Measurements from ENCODE around the gene HEG1.
A peak's percentile ranks its signal among the peaks of the same experiment; 100 is the strongest.

Gene HEG1

DNA sequence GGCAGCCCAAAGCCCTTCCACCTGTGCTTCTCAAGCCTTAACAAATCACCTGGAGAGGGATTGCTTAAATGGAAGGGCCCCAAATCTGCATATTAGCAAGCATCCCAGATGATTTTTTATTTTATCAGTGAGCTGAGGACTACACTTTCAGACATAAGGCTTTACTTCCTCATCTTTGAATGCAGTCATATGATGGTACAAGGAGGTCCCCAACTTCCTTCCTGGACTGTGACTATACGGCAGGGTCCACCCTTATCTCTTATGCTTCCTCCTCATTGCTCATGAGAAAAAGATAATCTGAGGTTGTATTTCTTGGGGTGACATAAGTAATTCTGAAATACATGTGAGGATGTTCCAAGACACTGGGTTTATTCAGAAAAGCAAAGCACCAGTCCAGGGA is 13.7 kb upstream of the HEG1 start:
- DNase-seq (ENCODE audit: low spot score) = peak; percentile 40

DNA sequence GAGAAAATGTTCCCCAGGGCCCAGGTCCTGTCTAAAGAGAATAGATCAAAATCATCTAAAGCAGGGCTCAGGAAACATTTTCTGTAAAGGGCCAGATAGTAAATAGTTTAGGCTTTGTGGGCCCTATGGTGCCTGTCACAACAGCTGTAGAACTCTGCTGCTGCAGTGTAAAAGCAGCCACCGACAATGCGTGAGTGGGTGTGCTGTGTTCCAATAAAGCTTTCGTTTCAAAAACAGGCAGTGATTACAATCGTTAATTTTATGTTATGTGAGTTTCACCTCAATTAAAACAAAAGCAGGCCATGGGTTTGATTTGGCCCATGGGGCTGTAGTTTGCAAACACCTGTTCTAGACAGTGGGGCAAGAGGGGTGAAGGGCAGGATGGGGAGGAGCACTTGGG is 12.5 kb upstream of the HEG1 start:
- no peak for DNase-seq (ENCODE audit: low spot score)

DNA sequence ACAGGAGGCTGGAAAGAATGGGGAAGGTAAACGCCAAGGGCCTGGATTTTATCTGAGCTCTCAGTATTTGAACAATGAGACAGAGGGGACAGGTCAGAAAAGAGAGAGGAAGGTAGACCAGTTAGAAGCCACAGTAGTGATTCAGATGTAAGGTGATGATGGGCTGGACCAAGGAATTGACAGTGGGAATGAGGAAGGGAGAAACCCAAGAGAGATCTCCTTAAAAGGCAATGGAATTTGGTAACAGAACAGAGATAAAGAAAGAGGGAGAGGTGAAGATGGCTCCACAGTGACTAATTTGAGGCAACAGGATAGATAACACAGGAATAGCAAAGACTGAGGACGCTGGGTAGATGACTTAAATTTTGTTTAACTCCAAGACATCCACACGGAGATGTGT is 11.4 kb upstream of the HEG1 start:
- no peak for DNase-seq (ENCODE audit: low spot score)

DNA sequence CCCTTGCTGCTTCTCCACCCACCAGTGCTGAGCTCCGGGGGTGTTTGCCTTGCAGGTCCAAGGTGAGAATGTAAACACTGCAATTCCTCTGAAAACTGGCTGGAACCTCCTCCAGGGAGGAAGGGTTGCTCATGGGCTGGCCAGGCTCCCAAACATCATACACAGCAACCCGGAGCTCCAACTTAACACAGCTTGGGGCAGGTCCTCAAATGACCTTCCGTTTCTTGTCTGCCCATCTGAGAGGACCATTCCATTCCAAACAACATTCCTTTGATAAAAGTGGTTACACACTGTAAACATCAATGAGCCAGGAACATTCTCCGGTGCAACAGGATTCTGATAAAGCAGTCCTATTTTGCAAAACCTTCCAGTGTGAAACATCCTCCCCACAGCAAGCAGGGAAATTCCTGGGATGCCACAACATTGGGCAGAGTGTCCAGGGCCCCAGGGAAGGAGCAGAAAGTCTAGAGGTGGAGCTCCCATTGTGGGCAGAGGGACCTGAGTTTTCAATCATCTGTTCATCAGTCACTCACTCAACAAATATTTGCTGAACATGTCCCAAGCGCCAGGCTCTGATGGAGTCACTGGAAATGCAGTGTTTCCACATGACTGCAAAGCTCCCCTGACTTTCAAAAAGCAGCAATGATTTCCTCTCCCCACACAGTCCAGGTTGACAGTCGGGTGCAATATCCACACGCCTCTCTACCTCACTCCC is 7.3 kb upstream of the HEG1 start:
- DNase-seq (ENCODE audit: low spot score) = no peak

DNA sequence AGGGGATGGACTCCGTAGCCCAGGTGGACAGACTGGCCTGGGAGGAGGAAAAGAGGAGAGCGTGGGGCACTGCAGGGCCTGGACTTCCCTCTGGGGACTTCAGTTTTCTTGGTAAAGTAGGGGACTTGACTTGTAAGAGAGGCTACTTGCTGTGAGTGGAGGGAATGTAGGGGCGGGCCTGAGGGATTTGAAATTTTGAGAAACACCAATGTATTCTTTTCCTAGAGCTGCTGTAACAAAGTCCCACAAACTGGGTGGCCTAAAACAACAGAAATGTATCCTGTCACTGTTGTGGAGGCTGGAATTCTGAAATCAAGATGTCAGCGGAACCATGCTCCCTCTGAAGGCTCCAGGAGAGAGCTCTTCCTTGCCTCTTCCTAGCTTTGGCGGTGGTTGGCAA is 5.8 kb upstream of the HEG1 start:
- DNase-seq (ENCODE audit: low spot score) = no peak

DNA sequence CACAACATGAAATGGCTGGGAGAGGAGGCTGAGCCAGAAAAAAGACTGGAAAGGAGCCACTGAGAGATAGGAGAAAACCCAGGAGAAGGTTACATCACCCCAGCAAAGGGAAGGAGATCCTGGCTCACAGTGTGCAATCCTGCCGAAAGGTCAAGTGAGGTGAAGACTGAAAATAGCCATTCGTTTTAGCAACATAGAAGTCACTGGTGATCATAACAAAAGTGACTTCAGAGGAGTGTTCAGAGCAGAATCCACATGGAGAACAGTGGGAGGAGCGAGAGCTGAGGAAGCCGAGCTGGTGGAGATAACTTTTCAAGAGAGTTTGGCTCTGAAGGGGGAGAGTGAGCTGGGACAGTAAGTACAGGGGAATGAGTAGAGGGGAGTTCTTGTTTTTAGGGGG is 5.4 kb upstream of the HEG1 start:
- no peak for DNase-seq (ENCODE audit: low spot score)

DNA sequence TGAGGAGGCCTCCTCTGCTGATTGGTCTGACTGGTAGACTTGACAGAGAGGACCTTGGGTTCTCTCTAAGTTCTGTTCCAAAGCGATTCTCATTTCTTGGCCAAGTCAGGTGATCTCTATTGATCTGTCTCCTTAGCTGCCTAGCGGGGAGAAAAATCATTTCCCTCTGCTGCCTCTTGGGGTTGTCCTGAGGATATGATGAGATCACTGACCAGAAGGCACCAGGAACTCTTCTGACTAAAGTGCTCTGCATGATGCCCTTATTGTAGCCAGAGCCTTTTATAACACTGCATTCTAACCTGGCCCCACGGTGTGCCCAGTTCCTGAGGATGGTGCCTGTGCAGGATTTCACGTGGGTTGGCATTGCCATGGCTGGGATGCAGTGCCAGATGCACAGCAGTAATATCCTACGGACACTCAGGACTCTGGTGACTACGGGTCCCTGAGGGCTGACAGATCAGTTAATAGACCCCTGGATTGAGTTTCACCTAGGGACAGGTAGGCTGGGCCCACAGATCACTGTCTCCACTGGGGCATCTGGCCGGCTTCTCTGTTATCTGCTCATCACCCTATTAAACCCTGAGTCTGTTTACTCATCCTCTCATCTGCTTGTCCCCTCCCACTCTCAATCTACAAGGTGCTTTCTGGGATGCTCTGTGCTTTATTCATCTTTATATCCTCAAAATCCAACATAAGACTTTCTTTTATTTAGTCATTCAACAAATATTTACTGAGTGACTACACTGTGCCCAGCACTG is 3.9 kb upstream of the HEG1 start:
- no peak for DNase-seq (ENCODE audit: low spot score)

DNA sequence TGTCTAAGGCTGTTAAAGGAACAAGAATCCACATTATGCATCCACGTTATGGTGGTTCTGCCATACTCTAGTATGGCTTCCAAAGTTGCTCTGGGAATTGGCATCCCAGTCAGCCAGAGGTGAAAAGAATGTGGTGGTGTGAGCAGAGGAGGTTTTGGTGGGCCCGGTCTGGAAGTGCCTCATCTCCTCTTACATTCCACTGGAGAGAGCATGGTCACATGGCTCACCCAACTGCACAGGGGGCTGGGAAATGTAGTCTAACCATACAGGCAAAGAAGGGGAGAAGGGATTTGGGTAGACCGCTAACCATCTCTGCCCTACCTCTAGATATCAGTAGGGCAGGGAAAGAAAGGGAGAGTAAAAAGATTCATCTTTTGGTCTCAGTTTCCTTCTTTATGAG is 3.2 kb upstream of the HEG1 start:
- DNase-seq (ENCODE audit: low spot score) = no peak

DNA sequence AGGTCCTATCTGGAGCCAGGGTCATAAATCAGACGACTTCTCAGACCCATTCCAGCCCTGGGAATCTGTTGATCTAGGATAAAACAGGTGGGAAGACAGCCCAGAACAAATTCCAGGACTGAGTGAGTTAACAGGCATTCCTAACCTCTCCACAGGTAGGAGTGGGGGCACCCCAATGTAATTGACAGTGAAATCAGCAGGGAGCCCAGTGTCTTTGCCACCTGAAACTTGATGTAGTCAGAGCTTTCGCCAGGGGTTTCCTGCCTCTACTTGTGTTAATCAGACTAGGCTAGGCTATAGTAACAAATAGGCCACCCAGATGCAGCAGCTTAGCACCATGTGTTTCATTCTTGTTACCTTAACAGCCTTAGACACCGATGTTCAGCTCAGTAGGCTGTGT is 2.7 kb upstream of the HEG1 start:
- DNase-seq (ENCODE audit: low spot score) = no peak

DNA sequence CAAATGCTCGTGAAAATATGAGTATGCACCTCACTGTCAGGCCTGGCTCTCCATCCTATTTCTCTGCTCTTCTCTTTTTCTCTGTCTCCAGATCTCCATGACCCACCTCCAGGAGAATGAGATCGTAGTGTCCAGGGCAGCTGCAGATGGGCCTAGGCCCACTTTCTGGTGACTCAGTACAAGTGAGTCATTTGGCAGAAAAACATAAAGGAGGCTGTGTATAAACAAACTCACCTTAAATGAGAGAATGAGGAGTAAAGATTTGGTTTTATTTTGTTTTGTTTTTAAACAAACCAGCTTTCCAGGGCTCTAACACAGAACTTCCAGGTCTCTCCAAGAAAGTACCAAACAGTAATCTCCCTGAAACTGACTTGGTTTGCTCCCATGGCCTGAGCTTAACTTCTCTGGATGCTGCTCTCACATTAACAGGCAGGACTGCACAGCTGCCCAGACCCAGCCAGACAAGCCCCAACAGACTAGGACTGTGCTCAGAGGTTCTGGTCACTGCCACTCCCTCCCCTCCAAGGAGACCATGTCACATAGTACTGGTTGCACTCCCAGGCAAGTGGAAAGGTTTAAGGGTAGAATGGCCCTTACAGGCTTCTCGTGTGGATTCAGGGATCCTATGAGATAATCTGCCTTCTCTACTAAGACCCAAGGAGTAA is 1.5 kb upstream of the HEG1 start:
- no peak for DNase-seq (ENCODE audit: low spot score)

DNA sequence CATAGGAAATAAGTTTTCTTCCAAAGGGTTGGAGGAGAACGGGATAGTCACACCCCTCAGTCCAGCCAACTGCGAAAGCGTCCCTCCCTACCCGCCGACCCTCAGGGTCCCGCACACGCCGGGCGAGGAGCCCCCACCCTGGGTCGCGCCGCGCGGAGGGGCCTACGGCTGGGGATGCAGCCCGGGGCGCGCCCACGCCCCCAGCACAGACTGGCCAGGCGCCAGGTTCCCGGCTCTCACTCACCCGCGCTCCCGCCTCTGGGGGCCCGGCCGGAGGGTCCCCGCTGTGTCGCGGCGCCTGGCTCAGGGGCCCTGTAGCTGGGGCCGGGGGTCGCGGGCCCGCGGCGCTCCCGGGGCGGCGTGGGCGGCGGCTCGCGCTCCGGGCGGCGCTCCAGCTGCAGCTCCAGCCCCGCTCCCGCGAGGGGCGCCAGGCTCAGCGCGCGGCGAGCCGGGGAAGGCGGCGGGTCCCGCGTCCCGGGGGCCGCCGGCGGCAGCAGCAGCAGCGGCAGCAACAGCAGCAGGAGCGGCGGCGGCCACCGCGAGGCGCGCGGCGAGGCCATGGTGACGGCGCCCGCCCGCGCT is 375 bp downstream of the HEG1 start:
- peak; percentile 69 for DNase-seq (ENCODE audit: low spot score)

DNA sequence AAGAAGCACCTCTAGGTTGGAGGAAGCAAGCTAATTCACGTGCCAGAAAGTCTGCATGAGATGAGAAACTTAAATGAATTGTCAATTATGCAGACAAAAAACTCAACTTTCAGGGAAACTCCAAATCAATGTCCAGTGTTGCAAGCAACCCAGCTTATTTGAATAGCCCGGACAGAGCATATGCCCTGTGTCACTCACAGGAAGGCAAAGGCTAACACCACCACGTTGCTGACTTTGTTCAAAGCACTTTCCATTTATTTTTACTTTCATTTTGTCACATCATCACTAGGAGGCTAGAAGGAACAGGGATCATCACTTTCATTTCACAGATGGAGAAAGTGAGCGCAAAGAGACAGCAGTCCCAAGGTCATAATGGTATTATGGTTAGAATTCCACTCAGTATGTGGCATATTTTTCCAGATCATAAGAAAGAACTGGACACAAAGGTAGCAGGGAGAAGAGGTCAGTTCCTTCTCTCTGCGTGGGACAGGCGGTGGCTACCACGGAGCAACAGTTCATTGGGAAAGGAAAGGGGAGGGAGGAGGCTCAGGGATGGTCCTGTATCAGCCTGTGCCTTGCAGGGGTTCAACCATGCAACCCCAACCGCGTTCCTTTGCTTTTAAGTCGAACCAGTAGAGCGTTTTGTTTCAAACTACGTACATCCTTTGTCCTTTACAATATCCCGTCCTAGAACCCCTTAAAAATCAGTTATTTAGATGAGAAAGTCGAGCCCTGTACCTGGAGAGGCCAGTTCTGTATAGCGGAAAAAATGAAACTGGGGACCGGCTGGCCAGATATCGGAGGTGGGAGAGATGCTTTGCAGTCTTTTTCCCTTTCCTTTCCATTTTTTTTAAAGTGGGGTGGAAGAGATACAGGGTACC is 1.1 kb downstream of the HEG1 start:
- DNase-seq (ENCODE audit: low spot score) = peak; percentile 65

DNA sequence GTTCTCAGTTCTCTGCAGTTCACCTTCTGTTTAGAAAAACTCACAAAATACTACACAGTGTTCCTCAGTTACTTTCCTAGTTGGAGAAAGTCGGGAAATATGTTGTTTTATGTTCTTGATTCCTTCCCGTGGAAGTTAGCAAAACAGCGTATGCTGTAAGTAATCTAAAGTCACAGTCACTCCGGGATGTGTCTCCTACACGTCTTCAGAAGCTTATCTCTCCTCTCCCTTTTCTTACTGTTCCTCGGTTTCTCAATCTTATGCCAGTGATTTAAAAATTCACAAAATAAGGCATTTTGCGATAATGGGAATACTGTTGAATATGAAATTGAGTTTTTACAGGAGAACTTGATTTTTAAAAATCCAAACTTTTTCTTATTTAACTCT is 1.7 kb downstream of the HEG1 start:
- DNase-seq (ENCODE audit: low spot score) = no peak

DNA sequence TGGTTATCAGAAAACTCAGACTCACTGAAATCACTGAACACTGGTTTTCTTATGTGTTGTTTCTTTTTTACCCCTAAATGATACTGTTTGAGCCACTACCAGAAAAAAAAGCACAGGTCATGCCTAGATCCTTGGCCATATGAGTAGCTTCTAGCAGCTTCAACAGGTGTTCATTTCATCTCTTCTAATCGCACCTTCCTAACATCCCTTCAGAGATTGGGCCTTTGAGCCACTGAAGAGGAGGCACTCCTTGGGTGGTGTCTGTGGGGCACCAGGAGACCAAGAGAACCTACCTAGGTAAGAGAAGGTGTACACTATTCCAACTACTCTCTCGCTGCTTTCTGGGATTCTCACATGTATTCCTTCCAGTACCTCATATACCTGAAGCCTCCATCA is 2.5 kb downstream of the HEG1 start:
- no peak for DNase-seq (ENCODE audit: low spot score)

DNA sequence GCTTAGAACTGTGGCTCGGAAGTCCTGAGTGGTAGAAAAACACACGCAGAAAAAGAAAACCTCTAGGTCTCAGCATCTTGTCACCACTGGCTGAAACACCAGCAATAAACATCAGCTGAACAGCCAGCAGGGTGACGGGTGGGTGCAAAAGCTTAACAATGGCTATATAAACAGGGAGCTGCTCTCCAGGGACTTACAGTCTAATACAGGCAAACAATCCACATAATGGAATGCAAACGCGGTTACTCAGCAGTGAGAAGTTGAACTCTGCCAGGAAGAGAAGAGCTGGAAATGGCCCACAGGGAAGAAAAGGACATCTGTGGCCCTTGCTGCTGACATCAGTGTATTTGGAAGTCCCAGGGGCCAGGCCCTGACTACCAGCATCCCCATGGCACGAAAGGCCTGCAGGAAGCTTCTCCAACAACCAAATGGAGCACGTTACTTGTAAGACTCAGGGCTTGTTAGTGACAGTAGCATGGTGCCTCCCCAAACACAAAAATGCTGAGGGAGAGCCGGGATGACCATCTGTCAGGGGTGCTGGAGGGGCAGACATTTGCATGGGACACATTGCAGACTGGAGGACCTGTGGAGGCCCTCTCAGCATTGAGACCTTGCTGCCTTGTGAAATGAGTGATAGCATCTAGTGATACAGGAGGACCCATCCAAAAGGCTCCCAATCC is 3.0 kb downstream of the HEG1 start:
- DNase-seq (ENCODE audit: low spot score) = no peak

DNA sequence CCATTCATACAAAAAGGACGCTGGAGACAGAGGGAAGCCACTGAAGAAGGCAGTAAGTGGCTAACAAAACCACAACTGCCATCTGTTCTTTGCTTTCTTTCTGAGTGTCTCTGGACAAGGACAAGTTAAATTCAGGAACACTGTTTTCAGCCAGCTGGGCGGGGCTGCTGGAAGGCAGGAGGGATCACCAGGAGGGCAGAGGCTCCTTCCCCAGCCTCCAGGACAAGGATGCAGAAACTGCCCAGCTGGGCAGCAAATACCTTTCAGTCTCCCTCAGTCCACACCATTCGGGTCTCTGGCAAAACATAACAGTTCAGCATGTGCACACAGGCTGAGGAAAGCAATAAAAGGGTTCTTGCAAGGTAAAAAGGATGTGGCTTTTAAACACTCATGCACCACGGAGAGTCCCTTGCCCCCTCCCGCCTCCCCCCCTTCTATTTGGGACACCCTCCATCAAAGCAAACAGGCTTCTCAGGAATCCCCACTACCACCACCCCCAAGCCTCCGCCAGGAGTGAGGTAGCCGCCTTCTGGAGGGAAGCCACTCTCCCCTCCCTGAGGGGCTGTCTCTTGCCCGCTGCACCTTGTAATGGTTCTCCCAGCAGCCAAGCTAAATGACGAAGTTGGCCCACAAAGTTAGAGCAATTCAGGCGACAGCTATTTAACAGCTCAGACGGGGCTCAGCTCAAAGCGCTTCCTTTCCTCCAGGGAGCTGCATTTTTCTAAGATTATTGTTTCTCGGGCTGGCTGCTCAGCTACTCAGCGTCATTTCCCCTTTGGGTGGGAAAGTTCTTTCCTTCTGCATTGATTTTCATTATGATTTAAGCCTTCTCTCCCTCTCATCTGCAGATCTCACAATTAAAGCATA is 3.8 kb downstream of the HEG1 start:
- DNase-seq (ENCODE audit: low spot score) = peak; percentile 29

DNA sequence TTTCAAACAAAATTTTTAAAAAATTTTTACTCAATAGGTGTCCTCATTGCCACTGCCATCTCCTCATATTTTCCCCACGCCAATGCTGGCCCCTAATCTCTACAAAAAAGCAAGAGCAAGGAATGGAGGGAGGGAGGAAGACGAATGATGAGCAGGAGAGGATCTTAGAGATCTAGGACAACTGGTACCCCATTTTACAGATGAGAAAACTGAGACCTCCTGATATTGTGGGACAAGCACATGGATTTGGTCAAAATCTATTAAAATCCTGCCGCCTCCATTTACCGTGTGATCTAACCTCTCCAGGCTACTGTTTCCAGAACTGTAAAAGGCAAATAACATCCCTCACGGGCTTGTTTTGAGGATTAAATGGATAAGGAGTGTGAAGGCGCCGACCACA is 4.6 kb downstream of the HEG1 start:
- DNase-seq (ENCODE audit: low spot score) = no peak

DNA sequence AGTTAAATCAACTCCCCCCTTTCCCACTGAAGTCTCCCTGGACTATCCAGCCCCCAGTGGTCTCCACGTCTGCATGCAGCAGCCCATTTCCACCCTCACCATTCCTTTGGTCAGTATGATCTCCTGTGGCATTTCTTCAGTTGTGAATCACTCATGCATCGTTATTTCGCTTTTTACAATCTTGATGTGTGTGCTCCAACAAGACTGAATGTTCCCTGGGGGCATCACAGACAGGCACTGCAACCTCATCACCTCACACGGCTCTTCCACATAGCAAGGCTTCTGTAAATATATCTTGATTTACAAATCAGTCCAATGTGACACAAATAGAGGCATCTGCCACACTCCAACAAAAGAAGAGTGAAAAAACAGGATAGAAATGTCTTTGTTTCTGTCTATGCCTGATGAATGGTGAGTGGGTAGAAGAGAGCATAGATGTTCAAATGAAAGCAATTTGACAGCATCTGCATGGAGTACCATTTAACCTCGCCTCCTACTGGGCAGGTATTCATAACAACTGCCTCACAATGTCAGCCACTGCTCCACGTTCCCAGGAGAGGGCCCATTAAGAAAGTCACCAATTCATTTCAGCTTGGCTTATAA is 5.2 kb downstream of the HEG1 start:
- no peak for DNase-seq (ENCODE audit: low spot score)

DNA sequence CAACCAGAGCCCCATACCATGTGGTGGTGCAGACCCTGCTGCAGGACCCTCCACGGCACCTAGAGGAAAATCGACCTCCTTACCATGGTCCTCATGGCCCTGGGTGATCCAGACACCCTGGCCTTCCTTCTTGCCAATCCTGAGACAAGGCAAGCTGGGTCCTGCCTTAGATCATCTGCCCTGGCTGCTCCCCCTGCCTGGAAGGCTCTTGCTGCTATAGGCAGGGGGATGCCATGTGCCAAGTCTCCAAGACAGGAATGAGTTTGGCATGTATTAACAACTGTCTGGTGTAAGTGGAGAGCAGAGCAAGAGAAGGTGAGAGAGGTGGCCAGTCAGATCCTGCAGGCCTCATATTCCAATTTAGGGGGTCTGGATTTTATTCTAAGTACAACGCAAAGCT is 7.5 kb downstream of the HEG1 start:
- no peak for DNase-seq (ENCODE audit: low spot score)

DNA sequence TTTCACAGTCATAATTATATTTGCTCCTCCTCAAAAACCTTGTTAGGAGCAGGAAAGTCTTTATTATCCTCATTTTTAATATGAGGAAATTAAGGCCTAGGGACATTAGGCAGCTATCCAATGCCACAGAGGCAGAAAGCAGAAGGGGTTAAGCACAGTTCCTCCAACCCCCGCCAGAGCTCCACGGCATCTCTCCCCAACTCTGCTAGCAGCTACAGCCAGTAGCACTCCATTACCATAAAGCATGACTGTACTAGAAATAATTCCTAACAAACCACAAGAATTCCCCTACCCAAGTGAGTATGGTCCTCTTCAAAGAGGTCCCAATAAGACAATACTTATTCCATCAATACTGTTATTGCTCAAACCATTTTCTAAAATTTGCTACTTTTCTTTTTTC is 9.8 kb downstream of the HEG1 start:
- no peak for DNase-seq (ENCODE audit: low spot score)
